ENCODE measurements around the gene ATP6V1B1. TPM values are rescaled to one million over a fixed set of nuclear protein-coding genes. Genes with fewer than 3 reads are reported as not detected.

Gene ATP6V1B1
- total and polyA plus RNA-seq, 2 of the 13 experiments (the other 11 are each of a cell fraction or from before 2014, with no cell fraction given), result 0.58 to 1.6 TPM

DNA sequence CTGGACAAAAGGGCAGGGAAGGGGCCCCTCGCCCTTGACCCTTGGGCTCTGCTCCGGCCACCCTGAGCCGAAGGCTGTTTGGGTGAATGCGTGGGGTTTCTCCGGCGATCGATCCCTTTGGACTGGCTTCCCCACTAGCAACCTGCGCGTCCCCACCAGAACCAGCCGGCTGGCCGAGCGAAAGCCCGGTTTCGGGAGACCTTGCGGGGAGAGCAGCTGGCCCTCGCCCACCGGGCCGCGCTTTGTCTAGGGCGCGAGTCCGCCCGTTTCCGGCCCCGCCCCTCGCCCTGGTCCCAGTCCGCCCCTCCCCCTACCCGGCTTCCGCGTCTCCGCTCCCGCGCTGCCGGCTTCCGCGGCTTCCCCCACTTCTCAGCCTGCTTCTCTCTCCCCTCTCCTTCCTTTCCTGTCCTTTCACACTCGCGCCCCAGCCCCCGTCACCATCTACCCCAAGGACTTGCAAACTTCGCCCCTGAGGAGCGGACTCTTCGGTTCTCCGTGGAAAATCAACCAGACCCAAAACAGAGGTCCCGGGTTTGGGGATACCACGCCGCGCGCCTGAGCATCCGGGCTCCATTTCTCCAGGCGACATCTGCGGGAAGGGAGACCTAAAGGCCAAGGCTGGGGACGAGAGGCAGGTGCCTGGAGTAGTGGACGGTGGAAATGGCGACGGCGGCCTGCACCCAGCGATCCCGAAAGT, 48.0 kb upstream of the ATP6V1B1 start (continued):
- TF ChIP-seq, protein P1, sequence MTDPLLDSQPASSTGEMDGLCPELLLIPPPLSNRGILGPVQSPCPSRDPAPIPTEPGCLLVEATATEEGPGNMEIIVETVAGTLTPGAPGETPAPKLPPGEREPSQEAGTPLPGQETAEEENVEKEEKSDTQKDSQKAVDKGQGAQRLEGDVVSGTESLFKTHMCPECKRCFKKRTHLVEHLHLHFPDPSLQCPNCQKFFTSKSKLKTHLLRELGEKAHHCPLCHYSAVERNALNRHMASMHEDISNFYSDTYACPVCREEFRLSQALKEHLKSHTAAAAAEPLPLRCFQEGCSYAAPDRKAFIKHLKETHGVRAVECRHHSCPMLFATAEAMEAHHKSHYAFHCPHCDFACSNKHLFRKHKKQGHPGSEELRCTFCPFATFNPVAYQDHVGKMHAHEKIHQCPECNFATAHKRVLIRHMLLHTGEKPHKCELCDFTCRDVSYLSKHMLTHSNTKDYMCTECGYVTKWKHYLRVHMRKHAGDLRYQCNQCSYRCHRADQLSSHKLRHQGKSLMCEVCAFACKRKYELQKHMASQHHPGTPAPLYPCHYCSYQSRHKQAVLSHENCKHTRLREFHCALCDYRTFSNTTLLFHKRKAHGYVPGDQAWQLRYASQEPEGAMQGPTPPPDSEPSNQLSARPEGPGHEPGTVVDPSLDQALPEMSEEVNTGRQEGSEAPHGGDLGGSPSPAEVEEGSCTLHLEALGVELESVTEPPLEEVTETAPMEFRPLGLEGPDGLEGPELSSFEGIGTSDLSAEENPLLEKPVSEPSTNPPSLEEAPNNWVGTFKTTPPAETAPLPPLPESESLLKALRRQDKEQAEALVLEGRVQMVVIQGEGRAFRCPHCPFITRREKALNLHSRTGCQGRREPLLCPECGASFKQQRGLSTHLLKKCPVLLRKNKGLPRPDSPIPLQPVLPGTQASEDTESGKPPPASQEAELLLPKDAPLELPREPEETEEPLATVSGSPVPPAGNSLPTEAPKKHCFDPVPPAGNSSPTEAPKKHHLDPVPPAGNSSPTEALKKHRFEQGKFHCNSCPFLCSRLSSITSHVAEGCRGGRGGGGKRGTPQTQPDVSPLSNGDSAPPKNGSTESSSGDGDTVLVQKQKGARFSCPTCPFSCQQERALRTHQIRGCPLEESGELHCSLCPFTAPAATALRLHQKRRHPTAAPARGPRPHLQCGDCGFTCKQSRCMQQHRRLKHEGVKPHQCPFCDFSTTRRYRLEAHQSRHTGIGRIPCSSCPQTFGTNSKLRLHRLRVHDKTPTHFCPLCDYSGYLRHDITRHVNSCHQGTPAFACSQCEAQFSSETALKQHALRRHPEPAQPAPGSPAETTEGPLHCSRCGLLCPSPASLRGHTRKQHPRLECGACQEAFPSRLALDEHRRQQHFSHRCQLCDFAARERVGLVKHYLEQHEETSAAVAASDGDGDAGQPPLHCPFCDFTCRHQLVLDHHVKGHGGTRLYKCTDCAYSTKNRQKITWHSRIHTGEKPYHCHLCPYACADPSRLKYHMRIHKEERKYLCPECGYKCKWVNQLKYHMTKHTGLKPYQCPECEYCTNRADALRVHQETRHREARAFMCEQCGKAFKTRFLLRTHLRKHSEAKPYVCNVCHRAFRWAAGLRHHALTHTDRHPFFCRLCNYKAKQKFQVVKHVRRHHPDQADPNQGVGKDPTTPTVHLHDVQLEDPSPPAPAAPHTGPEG (CRISPR knock-in tag; IDR thresholded peaks at IDR 0.05), result 0 out of 2 replicates have a peak, but pooled peaks have one; percentile 1
- TF ChIP-seq MXD3 (CRISPR knock-in tag; IDR thresholded peaks at IDR 0.05), result 0 out of 2 replicates have a peak, but pooled peaks have one; percentile 31
- 0 out of 2 replicates have a peak, but pooled peaks have one; percentile 24 for TF ChIP-seq DNMT1 (CRISPR knock-in tag; IDR thresholded peaks at IDR 0.05)
- TF ChIP-seq ZNF235 (CRISPR knock-in tag; IDR thresholded peaks at IDR 0.05; ENCODE audit: borderline replicate concordance), result no peak
- no peak for TF ChIP-seq NFATC3 (CRISPR knock-in tag; IDR thresholded peaks at IDR 0.05)
- peak; percentile 9; the same call in 1 of the 2 replicates for TF ChIP-seq CTCF (CRISPR knock-in tag; IDR thresholded peaks at IDR 0.05)
- no peak for TF ChIP-seq JUNB (CRISPR knock-in tag; IDR thresholded peaks at IDR 0.05; ENCODE audit: borderline replicate concordance)
- no peak for TF ChIP-seq NFIC (IDR thresholded peaks at IDR 0.05; ENCODE audit: low read length)
- TF ChIP-seq ETV5 (CRISPR knock-in tag; IDR thresholded peaks at IDR 0.05; ENCODE audit: borderline replicate concordance), result peak; percentile 72
- TF ChIP-seq ZNF570 (CRISPR knock-in tag; IDR thresholded peaks at IDR 0.05; ENCODE audit: borderline replicate concordance), result no peak
- no peak for TF ChIP-seq ZFP36 (IDR thresholded peaks at IDR 0.05; ENCODE audit: borderline replicate concordance, low read depth, low read length, partially characterized antibody)
- no peak for TF ChIP-seq GTF2F1 (IDR thresholded peaks at IDR 0.05; ENCODE audit: low read length)
- TF ChIP-seq TFE3 (CRISPR knock-in tag; IDR thresholded peaks at IDR 0.05), result no peak
- no peak for TF ChIP-seq ZNF639 (CRISPR knock-in tag; conservative IDR thresholded peaks at IDR 0.05)
- TF ChIP-seq ZNF207 (IDR thresholded peaks at IDR 0.05; ENCODE audit: borderline replicate concordance), result no peak
- no peak for TF ChIP-seq ZFP37 (CRISPR knock-in tag; IDR thresholded peaks at IDR 0.05; ENCODE audit: borderline replicate concordance)

Data from HepG2 (cell line).